ENCODE measurements around the gene ANKS1B. TPM values are rescaled to one million over a fixed set of nuclear protein-coding genes. Genes with fewer than 3 reads are reported as not detected.

ANKS1B gene
- total and polyA plus RNA-seq, 4 donors, result 0.03 to 3.4 (median 0.53) TPM

DNA sequence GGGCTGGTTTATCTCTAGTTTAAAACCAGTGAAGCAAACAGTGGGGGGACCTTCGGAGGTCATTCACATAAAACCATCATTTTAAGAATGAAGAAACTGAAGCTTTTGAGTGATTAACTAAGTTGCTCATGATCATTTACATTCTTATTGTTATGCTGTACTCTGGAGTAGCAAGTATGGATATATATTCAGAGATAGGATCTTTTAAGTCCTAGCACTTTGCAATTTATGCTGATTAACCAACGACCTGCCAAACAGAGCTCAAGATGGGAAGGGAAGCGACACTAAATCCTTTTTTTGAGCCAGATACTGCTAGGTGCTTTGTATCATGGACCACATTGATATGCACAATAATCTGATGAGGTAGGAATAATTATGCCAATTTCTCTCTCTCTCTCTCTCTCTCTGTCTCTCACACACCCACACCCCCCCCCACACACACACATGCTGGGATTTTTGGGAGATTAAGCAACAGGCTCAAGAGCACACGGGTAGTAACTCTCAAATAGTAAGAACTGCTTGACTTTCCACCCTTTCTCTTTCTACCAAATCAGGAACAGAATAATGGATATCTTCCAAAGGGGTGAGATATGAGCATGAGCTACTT is 1036.3 kb downstream of the ANKS1B start (continued):
- TF ChIP-seq, protein P1, sequence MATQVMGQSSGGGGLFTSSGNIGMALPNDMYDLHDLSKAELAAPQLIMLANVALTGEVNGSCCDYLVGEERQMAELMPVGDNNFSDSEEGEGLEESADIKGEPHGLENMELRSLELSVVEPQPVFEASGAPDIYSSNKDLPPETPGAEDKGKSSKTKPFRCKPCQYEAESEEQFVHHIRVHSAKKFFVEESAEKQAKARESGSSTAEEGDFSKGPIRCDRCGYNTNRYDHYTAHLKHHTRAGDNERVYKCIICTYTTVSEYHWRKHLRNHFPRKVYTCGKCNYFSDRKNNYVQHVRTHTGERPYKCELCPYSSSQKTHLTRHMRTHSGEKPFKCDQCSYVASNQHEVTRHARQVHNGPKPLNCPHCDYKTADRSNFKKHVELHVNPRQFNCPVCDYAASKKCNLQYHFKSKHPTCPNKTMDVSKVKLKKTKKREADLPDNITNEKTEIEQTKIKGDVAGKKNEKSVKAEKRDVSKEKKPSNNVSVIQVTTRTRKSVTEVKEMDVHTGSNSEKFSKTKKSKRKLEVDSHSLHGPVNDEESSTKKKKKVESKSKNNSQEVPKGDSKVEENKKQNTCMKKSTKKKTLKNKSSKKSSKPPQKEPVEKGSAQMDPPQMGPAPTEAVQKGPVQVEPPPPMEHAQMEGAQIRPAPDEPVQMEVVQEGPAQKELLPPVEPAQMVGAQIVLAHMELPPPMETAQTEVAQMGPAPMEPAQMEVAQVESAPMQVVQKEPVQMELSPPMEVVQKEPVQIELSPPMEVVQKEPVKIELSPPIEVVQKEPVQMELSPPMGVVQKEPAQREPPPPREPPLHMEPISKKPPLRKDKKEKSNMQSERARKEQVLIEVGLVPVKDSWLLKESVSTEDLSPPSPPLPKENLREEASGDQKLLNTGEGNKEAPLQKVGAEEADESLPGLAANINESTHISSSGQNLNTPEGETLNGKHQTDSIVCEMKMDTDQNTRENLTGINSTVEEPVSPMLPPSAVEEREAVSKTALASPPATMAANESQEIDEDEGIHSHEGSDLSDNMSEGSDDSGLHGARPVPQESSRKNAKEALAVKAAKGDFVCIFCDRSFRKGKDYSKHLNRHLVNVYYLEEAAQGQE (IDR thresholded peaks at IDR 0.05), result no peak

DNA sequence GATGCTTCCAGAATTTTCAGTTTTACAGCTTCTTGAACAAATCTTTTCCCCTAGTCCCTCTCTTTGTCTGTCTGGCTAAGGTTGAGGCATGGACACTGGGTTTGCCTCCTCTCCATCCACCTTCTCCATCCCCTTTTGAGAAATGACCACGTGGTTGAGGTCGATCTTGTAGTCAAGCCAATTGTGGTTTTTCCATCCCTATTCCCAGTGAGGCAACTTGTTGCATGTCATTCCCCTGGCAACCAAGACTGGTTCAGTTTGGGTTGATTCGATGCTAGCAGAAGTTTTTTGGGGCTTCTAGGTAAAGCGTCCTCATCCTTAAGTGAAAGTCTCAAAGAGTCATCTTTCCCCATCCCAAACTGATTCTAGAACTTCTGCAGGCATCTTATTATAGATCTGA is 1038.9 kb downstream of the ANKS1B start:
- DNase-seq (ENCODE audit: low spot score), result no peak
- no peaks in the 10 kb centered on the region for H3K4me1 ChIP-seq (ENCODE audit: control insufficient read depth in 4 of 4, insufficient read depth in 4 of 4, low read length in 3 of 4)
- H3K27ac ChIP-seq (ENCODE audit: low read depth in 1 of 2, low read length in 2 of 2), result no peak overlapping the region
- H3K36me3 ChIP-seq (ENCODE audit: control insufficient read depth in 4 of 4, insufficient read depth in 3 of 4, low read depth in 1 of 4, low read length in 3 of 4), result no peaks in the 10 kb centered on the region
- TF ChIP-seq SP1 (IDR thresholded peaks at IDR 0.05) (no peak), JUND (IDR thresholded peaks at IDR 0.05) (no peak)
- TF ChIP-seq, protein P2, sequence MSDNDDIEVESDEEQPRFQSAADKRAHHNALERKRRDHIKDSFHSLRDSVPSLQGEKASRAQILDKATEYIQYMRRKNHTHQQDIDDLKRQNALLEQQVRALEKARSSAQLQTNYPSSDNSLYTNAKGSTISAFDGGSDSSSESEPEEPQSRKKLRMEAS (IDR thresholded peaks at IDR 0.05), result no peak
- TF ChIP-seq, protein P3, sequence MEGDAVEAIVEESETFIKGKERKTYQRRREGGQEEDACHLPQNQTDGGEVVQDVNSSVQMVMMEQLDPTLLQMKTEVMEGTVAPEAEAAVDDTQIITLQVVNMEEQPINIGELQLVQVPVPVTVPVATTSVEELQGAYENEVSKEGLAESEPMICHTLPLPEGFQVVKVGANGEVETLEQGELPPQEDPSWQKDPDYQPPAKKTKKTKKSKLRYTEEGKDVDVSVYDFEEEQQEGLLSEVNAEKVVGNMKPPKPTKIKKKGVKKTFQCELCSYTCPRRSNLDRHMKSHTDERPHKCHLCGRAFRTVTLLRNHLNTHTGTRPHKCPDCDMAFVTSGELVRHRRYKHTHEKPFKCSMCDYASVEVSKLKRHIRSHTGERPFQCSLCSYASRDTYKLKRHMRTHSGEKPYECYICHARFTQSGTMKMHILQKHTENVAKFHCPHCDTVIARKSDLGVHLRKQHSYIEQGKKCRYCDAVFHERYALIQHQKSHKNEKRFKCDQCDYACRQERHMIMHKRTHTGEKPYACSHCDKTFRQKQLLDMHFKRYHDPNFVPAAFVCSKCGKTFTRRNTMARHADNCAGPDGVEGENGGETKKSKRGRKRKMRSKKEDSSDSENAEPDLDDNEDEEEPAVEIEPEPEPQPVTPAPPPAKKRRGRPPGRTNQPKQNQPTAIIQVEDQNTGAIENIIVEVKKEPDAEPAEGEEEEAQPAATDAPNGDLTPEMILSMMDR (IDR thresholded peaks at IDR 0.05; ENCODE audit: low read depth, low read length, missing input control), result no peak
- TF ChIP-seq, protein P1 (IDR thresholded peaks at IDR 0.05), result no peak
- no peaks in the 10 kb centered on the region for H3K27me3 ChIP-seq (ENCODE audit: control insufficient read depth in 4 of 4, insufficient read depth in 4 of 4, low read length in 3 of 4)
- 70% methylated on average over 4 of the region's 4 CpGs for WGBS
- H3K9me3 ChIP-seq (ENCODE audit: control insufficient read depth in 4 of 4, low read length in 3 of 4), result no peaks in the 10 kb centered on the region
- no peak overlapping the region for H3K9ac ChIP-seq (ENCODE audit: low read depth in 1 of 2, low read length in 2 of 2)
- no peak overlapping the region for H3K4me3 ChIP-seq (ENCODE audit: low read depth in 1 of 3, low read length in 3 of 3)

DNA sequence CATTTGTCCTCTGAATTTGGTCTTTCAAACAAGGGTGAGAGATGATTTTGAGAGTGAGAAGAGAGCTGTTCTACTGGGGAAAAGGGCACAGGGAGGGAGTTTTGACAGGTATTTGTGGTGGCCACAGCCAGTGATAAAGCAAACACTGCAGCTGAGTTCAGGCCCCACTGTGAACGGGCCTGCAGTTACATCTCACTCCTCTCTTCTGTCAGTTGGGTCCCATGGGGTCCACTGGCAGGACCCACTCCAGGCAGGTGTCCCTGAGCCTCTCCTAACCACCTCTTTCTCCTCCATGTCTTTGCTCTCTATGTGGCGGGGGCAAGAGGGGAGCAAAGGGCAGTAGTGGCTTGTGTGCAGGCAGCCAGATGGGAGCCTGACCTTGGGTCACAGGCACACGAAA is 1044.8 kb downstream of the ANKS1B start:
- Histone ChIP-seq H3K27ac (ENCODE audit: low read depth in 1 of 2, low read length in 2 of 2) (no peak overlapping the region), H3K9ac (ENCODE audit: low read depth in 1 of 2, low read length in 2 of 2) (no peak overlapping the region), H3K4me3 (ENCODE audit: low read depth in 1 of 3, low read length in 3 of 3) (no peak overlapping the region), H3K27me3 (ENCODE audit: control insufficient read depth in 4 of 4, insufficient read depth in 4 of 4, low read length in 3 of 4) (peaks cover 0 to 3% (median 0%) of the 10 kb centered on the region in 4 donors), H3K36me3 (ENCODE audit: control insufficient read depth in 4 of 4, insufficient read depth in 3 of 4, low read depth in 1 of 4, low read length in 3 of 4) (no peaks in the 10 kb centered on the region), H3K4me1 (ENCODE audit: control insufficient read depth in 4 of 4, insufficient read depth in 4 of 4, low read length in 3 of 4) (no peaks in the 10 kb centered on the region), H3K9me3 (ENCODE audit: control insufficient read depth in 4 of 4, low read length in 3 of 4) (no peaks in the 10 kb centered on the region)
- no peak for DNase-seq (ENCODE audit: low spot score)
- WGBS, result 50% methylated on average over 3 of the region's 3 CpGs
- no peak for TF ChIP-seq HNF4G (IDR thresholded peaks at IDR 0.05)
- TF ChIP-seq EGR1 (IDR thresholded peaks at IDR 0.05; ENCODE audit: low read depth in 2 of 2), result no peak
- no peak for TF ChIP-seq TAF1 (conservative IDR thresholded peaks at IDR 0.05)
